Prostate gland (tissue), 2 donors: ENCODE data around the gene INTS7.

Source experiments
- POLR2A ChIP-seq: fragments of 450-650 bp; IDR thresholded peaks from one replicate; pipeline ENCODE4 v1.6.1; 2016; ENCODE audit warnings: antibody characterized with exemption, mild to moderate bottlenecking
- POLR2AphosphoS5 ChIP-seq: sonication (generic); formaldehyde crosslinking; IDR thresholded peaks from one replicate; pipeline ENCODE4 v1.6.1; 2017; ENCODE audit warnings: antibody characterized with exemption
- TF ChIP-seq, protein P1 (sequence below), 4 experiments: fragments of 200-600 bp in 2 of 4; fragments of 450-650 bp in 2 of 4; sonication (generic) in 2 of 4; IDR thresholded peaks; 1 replicate in 3 of 4; 2 replicates in 1 of 4; pipeline ENCODE4 v1.5.1; 2016 to 2019; ENCODE audit warnings: antibody characterized with exemption in 4 of 4, mild to moderate bottlenecking in 2 of 4, moderate library complexity in 2 of 4

DNA sequence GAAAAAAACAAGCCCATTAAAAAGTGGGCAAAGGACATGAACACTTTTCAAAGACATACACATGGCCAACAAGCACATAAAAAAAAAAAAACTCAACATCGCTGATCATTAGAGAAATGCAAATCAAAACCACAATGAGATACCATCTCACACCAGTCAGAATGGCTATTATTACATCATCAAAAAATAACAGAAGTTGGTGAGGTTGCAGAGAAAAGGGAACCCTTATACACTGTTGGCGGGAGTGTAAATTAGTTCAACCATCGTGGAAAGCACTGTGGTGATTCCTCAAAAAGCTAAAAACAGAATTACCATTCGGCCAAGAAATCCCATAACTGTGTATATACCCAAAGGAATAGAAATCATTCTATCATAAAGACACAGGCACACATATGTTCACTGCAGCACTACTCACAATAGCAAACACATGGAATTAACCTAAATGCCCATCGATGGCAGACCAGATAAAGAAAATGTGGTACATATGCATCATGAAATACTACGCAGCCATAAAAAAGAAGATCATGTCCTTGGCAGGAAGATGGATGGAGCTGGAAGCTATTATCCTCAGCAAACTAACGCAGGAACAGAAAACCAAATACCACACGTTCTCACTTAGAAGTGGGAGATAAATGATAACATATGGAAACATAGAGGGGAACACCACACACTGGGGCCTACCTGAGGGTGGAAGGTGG, 70.1 kb downstream of the INTS7 start:
- TF ChIP-seq, protein P1, sequence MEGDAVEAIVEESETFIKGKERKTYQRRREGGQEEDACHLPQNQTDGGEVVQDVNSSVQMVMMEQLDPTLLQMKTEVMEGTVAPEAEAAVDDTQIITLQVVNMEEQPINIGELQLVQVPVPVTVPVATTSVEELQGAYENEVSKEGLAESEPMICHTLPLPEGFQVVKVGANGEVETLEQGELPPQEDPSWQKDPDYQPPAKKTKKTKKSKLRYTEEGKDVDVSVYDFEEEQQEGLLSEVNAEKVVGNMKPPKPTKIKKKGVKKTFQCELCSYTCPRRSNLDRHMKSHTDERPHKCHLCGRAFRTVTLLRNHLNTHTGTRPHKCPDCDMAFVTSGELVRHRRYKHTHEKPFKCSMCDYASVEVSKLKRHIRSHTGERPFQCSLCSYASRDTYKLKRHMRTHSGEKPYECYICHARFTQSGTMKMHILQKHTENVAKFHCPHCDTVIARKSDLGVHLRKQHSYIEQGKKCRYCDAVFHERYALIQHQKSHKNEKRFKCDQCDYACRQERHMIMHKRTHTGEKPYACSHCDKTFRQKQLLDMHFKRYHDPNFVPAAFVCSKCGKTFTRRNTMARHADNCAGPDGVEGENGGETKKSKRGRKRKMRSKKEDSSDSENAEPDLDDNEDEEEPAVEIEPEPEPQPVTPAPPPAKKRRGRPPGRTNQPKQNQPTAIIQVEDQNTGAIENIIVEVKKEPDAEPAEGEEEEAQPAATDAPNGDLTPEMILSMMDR (IDR thresholded peaks at IDR 0.05), result no peak
- TF ChIP-seq POLR2A (no peak), POLR2AphosphoS5 (no peak)
